Measurements from ENCODE around the gene ZNF804B.

The ZNF804B gene

GRCh38 chr7:88842201-88842600 is 82.7 kb downstream of the ZNF804B start:
- DNase-seq: no peak

DNA sequence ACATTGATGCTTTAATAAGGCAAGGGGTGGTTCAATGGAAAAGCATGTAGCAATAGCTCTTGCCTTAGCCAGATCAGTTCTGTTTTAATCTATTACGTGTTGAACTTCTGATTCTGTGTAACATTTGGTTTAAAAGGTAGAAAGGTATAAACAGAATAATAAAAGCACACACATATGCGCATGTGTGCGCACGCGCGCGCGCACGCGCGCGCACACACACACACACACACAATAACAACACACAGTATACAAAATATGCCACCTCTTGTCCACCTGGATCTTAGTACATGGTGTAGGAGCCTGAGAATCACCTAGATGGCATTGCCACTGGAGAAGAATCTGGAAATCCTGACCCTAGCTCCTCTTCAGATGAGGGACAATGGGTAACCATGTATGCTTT is 85.6 kb downstream of the ZNF804B start:
- DNase-seq: no peak

GRCh38 chr7:88851220-88851619 is 91.7 kb downstream of the ZNF804B start:
- DNase-seq: no peak

- no peak for DNase-seq
These were observed 99.8 kb downstream of the ZNF804B start for GRCh38 chr7:88859288-88859687.

- no peak for DNase-seq
These were observed 106.9 kb downstream of the ZNF804B start for GRCh38 chr7:88866265-88866863.

GRCh38 chr7:88867158-88867557 is 107.7 kb downstream of the ZNF804B start:
- no peak for DNase-seq

DNA sequence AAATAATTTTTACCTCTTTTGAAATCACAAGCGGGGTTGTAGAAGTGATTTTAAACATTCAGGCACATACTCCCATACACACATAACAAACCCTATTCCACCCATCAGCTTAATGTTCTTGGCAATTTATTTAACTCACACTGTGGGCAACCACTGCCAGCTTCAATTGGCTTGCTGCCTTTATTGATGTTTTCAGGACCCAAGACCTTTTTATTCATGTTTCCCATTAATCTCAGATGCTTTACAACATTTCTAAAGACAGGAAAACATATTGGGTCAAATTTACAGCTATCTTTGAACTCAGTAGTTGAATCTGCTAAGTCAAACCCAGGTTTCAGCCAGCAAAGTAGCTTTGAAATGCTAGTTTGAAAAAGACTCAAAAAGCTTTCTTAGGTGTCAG is 109.0 kb downstream of the ZNF804B start:
- DNase-seq: no peak

GRCh38 chr7:88881136-88881535 is 121.6 kb downstream of the ZNF804B start:
- no peak for DNase-seq

- DNase-seq: no peak
These were observed 125.6 kb downstream of the ZNF804B start for GRCh38 chr7:88885131-88885530.

DNA sequence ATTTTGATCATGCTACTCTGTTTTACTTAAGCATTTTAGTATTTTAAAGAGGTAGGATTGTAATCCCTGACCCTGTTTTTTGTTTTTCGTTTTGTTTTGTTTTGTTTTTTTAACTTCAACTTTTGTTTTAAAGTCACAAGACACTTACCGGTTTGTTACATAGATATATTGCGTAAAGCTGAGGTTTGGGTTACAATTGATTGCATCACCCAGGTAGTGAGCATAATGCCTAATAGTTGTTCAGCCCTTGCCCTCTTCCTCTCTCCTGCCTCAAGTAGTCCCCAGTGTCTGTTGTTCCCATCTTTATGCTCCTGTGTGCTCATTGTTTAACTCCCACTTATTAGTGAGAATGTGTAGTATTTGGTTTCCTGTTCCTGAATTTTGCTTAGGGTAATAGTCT is 129.2 kb downstream of the ZNF804B start:
- DNase-seq: no peak

DNA sequence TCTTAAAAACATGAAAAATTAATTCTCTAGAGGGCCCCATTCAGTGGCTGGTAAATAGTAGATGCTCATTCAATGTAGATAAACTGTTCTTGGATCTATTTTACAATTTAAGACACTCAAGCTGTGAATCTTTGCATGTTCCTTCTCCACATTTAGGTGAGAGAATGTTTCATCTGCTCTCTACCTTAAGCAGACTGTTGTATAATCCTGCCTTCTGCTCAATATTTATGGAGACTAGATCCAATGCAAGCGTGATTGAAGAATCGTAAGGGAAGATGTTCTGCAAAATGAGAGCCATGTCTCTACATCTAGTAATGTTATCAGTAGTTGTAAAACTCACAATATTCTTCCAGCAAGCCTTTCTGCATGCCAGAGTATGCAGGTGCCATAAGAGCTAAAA is 151.0 kb downstream of the ZNF804B start:
- no peak for DNase-seq

DNA sequence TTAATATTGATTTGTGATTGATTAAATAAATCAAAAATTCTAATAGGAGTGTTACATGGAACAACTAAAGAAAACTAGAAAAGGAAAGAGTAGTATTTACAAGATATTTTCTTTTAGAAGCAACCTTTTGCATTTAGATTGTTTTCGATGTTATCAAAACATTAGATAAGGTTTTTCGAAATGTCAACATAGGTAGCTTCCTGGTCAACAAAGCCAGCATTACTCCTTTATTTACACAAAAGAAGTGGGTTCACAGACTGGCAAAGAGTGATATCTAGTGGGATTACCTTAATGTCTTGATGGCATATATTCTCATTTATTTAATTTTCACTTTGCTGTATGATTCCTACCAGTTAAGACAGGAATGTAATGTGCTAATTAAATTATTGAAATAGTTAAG is 153.4 kb downstream of the ZNF804B start:
- no peak for DNase-seq

- DNase-seq: no peak
These were observed 156.1 kb downstream of the ZNF804B start for GRCh38 chr7:88915615-88916014.

GRCh38 chr7:88919478-88920131 is 160.1 kb downstream of the ZNF804B start:
- no peak for DNase-seq

- no peak for DNase-seq
These were observed 163.4 kb downstream of the ZNF804B start for GRCh38 chr7:88922944-88923343.

DNA sequence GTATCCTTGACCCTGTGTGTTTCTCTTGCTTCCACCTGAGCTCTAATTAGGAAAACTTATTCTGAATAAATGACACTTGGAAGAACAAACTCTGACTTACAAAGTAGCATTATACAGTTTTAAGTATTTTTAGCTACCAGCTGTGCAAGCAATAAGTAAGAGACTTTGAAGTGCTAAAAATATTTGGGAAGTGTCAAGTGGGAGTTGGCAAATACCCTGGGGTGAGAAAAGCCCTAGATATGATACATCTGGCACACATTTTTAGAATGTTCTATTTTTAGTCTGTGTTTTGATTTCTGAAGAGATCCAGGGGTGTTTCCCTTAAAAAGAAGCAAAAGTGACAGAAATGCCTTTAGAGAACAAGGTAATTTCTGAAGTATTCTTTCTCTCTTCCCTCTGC is 168.8 kb downstream of the ZNF804B start:
- no peak for DNase-seq

GRCh38 chr7:88929719-88930118 is 170.2 kb downstream of the ZNF804B start:
- DNase-seq: no peak

DNA sequence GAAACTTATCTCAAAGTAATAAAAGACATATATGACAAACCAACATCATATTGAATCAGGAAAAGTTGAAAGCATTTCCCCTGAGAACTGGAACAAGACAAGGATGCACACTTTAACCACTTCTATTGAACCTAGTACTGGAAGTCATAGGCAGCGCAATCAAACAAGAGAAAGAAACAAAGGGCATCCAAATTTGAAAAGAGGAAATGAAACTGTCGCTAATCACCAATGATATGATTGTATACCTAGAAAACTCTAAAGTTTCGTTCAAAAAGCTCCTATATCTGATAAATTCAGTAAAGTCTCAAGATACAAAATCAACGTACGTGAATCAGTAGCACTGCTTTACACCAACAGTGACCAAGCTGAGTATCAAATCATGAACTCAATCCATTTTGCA is 173.8 kb downstream of the ZNF804B start:
- DNase-seq: no peak

GRCh38 chr7:88942815-88943501 is 183.5 kb downstream of the ZNF804B start:
- no peak for DNase-seq

DNA sequence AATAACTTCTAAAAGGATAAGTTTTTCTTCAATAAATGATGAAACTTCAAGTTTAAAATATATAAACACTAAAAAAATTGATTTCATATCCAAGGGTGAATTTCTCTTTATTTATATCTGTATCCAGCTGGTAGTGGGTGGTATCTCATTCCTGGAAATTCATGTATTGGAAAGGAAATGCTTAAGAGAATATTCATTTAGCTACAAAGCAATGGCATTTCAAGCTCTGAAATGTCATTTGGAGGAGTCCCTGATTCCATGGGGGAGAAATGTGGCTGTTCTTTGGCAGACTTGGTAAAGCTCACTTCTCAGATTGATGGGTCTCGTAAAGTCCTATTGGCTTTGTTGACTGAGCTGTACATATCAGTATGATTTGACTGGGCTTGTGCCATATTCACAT is 192.3 kb downstream of the ZNF804B start:
- DNase-seq: no peak

GRCh38 chr7:88964418-88964817 is 204.9 kb downstream of the ZNF804B start:
- DNase-seq: no peak

GRCh38 chr7:88965371-88965770 is 205.9 kb downstream of the ZNF804B start:
- DNase-seq: no peak

DNA sequence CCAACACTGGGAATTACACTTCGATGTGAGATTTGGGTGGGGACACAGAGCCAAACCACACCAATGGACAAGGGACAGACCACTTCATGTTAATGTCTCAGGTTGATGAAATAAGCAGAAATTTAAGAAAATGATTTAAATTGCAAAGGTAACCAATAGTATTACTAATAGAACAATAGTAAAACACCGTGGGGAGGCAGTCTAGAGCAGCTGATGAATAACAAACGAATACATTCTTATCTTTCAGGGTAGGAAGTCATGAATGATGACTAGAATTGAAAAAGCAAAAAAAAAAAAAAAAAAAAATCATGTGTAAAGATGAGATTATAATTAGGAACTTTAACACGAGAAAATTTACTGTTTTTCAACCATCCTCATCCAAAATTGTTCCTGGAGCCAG is 207.9 kb downstream of the ZNF804B start:
- DNase-seq: no peak

DNA sequence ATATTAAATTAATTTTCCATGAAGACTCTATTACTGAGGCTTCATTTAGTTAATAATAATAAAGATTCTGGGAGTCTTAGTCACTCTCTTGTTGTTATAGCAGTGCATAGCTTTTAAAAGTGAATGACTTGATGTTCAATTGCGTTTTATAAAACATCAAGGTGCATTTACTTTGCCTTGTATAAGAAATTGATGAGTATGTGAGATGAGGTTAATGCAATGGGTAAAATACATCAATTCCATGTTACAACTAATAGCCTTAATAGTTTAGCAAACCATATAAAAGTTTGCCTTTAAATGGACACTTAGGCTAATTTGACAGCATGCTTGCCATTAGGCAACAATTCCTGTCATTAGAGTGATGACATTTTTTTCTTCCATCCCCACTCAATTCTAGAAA is 209.7 kb downstream of the ZNF804B start:
- DNase-seq: no peak

GRCh38 chr7:88985295-88985694 is 225.8 kb downstream of the ZNF804B start:
- DNase-seq: no peak
